GM19324 (cell line): ENCODE data around the gene ANO9.
A peak's percentile ranks its signal among the peaks of the same experiment; 100 is the strongest.
"Not testable (repeated sequence)": the region's sequence is repeated elsewhere in the genome, so short reads cannot be mapped to it uniquely, and the experiment has no call there.

Source experiments
- ATAC-seq: cut with Tn5 transposase; IDR thresholded peaks from one replicate; pipeline ENCODE4 v1.9.1; 2021; ENCODE audit warnings: mild to moderate bottlenecking, moderate library complexity; ENCODE audit not compliant: unreplicated experiment, low FRiP score

Gene ANO9

GRCh38 chr11:418343-419247 is 23.2 kb downstream of the ANO9 start:
- no peak for ATAC-seq

GRCh38 chr11:417652-418342 is 24.0 kb downstream of the ANO9 start:
- ATAC-seq = no peak

- no peak for ATAC-seq
Measured at GRCh38 chr11:416757-417621, 24.8 kb downstream of the ANO9 start.

GRCh38 chr11:416051-416756 is 25.6 kb downstream of the ANO9 start:
- ATAC-seq = no peak

GRCh38 chr11:415640-416041 is 26.2 kb downstream of the ANO9 start:
- no peak for ATAC-seq

GRCh38 chr11:414318-414857 is 27.4 kb downstream of the ANO9 start:
- no peak for ATAC-seq

GRCh38 chr11:413120-414081 is 28.4 kb downstream of the ANO9 start:
- no peak for ATAC-seq

- no peak for ATAC-seq
Measured at GRCh38 chr11:412641-413119, 29.1 kb downstream of the ANO9 start.

GRCh38 chr11:411520-411919 is 30.3 kb downstream of the ANO9 start:
- ATAC-seq = not testable (repeated sequence)

- ATAC-seq = not testable (repeated sequence)
Measured at GRCh38 chr11:410711-411110, 31.1 kb downstream of the ANO9 start.

GRCh38 chr11:409600-410483 is 32.0 kb downstream of the ANO9 start:
- no peak for ATAC-seq

- no peak for ATAC-seq
Measured at GRCh38 chr11:409008-409599, 32.7 kb downstream of the ANO9 start.

GRCh38 chr11:408154-409007 is 33.4 kb downstream of the ANO9 start:
- no peak for ATAC-seq

GRCh38 chr11:407651-408123 is 34.1 kb downstream of the ANO9 start:
- no peak for ATAC-seq

GRCh38 chr11:406796-407650 is 34.8 kb downstream of the ANO9 start:
- ATAC-seq = peak; percentile 50
